Sigmoid colon (tissue), 4 donors: ENCODE results near the gene SERHL2.
"Not testable (repeated sequence)": the region's sequence is repeated elsewhere in the genome, so short reads cannot be mapped to it uniquely, and the experiment has no call there.

ENCODE experiments used
- EP300 ChIP-seq, 4 donors: sonication (generic); formaldehyde crosslinking; IDR thresholded peaks; one replicate each; pipeline ENCODE4 v1.6.1; 2017; ENCODE audit warnings: antibody characterized with exemption in 4 of 4
- POLR2A ChIP-seq, 2 donors: fragments of 450-650 bp; IDR thresholded peaks; one replicate each; pipeline ENCODE4 v1.6.1; 2016; ENCODE audit warnings: antibody characterized with exemption in 2 of 2, mild to moderate bottlenecking in 2 of 2, moderate library complexity in 2 of 2
- POLR2AphosphoS5 ChIP-seq, 4 donors: sonication (generic); formaldehyde crosslinking; IDR thresholded peaks; one replicate each; pipeline ENCODE4 v1.6.1; 2017; ENCODE audit warnings: antibody characterized with exemption in 4 of 4
- TF ChIP-seq, protein P1 (sequence below), 4 experiments: fragments of 450-650 bp in 3 of 4; fragments of 200-600 bp in 1 of 4; IDR thresholded peaks; one replicate each; pipeline ENCODE4 v1.5.1; 2016 to 2019; ENCODE audit warnings: antibody characterized with exemption in 4 of 4, mild to moderate bottlenecking in 3 of 4, moderate library complexity in 2 of 4

DNA sequence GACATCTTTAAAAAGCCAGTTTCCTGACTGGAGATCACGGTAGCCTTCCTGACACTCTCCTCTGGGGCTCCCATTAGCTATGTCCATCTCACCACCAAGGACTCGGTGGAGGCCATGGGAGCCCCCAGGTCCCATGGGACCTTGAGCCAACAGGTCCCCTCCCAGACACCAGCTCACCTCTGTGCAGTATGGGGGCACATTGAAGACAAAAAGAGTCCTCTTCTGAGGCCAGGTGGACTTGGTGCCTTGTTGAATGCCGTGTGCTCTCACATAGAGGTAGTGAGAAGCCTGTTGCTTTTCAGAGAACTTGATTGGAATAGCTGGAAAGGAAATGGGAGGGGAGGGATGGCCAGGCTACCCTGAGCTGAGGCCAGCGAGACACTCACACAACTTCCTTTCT is 26.3 kb downstream of the SERHL2 start:
- TF ChIP-seq, protein P1, sequence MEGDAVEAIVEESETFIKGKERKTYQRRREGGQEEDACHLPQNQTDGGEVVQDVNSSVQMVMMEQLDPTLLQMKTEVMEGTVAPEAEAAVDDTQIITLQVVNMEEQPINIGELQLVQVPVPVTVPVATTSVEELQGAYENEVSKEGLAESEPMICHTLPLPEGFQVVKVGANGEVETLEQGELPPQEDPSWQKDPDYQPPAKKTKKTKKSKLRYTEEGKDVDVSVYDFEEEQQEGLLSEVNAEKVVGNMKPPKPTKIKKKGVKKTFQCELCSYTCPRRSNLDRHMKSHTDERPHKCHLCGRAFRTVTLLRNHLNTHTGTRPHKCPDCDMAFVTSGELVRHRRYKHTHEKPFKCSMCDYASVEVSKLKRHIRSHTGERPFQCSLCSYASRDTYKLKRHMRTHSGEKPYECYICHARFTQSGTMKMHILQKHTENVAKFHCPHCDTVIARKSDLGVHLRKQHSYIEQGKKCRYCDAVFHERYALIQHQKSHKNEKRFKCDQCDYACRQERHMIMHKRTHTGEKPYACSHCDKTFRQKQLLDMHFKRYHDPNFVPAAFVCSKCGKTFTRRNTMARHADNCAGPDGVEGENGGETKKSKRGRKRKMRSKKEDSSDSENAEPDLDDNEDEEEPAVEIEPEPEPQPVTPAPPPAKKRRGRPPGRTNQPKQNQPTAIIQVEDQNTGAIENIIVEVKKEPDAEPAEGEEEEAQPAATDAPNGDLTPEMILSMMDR (IDR thresholded peaks at IDR 0.05), result not testable (repeated sequence)
- not testable (repeated sequence) for TF ChIP-seq POLR2AphosphoS5, POLR2A, EP300 (IDR thresholded peaks at IDR 0.05)
